Ovary (tissue), 9 donors: Measurements from ENCODE around the gene GTF2IRD1. TPM values are rescaled to one million over a fixed set of nuclear protein-coding genes. Genes with fewer than 3 reads are reported as not detected.

ENCODE experiments used
- DNase-seq, 5 donors: peaks; one replicate each; pipeline ENCODE4 v3.0.0-alpha.2; 2019 to 2020
- H3K27ac ChIP-seq, 2 donors: fragments of 200-600 bp; one replicate each; pipeline versions ENCODE4 v1.5.1 to v1.8.0; 2019 to 2022
- H3K27me3 ChIP-seq: fragments of 200-600 bp; one replicate; pipeline ENCODE4 v1.8.0; 2022
- H3K36me3 ChIP-seq: fragments of 200-600 bp; sonication (generic); one replicate; pipeline ENCODE4 v1.5.1; 2019
- H3K4me1 ChIP-seq: one replicate; pipeline ENCODE4 v1.8.1; 2013; ENCODE audit warnings: mild to moderate bottlenecking, moderate library complexity; ENCODE audit not compliant: insufficient read depth
- H3K4me3 ChIP-seq: fragments of 200-600 bp; sonication (generic); one replicate; pipeline ENCODE4 v1.5.1; 2017
- H3K9me3 ChIP-seq, 2 donors: fragments of 200-600 bp in 1 of 2; sonication (generic) in 1 of 2; one replicate each; pipeline versions ENCODE4 v1.5.1 to v1.8.1; 2013 to 2019; ENCODE audit warnings: mild to moderate bottlenecking in 1 of 2, moderate library complexity in 1 of 2
- EP300 ChIP-seq: sonication (generic); formaldehyde crosslinking; IDR thresholded peaks from one replicate; pipeline ENCODE4 v1.6.1; 2017; ENCODE audit warnings: antibody characterized with exemption
- POLR2A ChIP-seq: fragments of 450-650 bp; IDR thresholded peaks from one replicate; pipeline ENCODE4 v1.6.1; 2017; ENCODE audit warnings: antibody characterized with exemption, mild to moderate bottlenecking, moderate library complexity
- WGBS, 3 donors: extraction: QIAGEN DNeasy Blood & Tissue Kit in 1 of 3; methylation state at CpG; one replicate each; pipeline versions ENCODE4 v1.1.5 to v1.1.7; 2013 to 2017; 5-methylcytosine and 5-hydroxymethylcytosine counted together
- intact Hi-C, 4 donors: fragments of 100-400 bp; cut with DNase I; formaldehyde crosslinking; loops; one replicate each; pipeline versions ENCODE4 v1.11.0 to v1.15.1; 2022 to 2023
- polyA plus RNA-seq, 2 donors: library from polyadenylated mRNA; stranded (reverse); fragments of 200-250 nt in 1 of 2; fragments of 350-450 nt in 1 of 2; fragmentation: Illumina TruSeq in 1 of 2; extraction: RNeasy Lipid Tissue Mini Kit (QIAGEN cat#74804) in 1 of 2; gene quantifications; one replicate each; pipeline ENCODE4 v1.2.3, GENCODE V29; 2013 to 2014
- total RNA-seq, 7 donors: library from RNA; depleted of rRNA in 2 of 7; stranded (reverse); fragments of >200 nt in 2 of 7; fragmentation: NEBNext Ultra II Directional in 3 of 7; extraction: Animal tissue kit (Norgen Biotek cat#: 25700) in 3 of 7; gene quantifications; one replicate each; pipeline versions ENCODE4 v1.1.0 to v1.2.4, GENCODE V29; 2016 to 2023
- TF ChIP-seq, protein P1 (sequence below), 3 donors: fragments of 450-650 bp in 2 of 3; fragments of 200-600 bp in 1 of 3; IDR thresholded peaks; one replicate each; pipeline versions ENCODE4 v1.5.1 to v1.8.0; 2016 to 2022; ENCODE audit warnings: antibody characterized with exemption in 3 of 3, mild to moderate bottlenecking in 1 of 3
- donor health status: DM: no; HTN: no; CAD: no; lungs with moderate emphysema.
- donor health status: DM: no; HTN: no; CAD: no.
- donor health status: Bipolar disorder and iron deficiency.
- donor health status: DM: yes; HTN: yes; CAD: no.
- donor health status: DM: no; HTN: no; CAD: no.
- donor health status: DM: yes; HTN: yes; CAD: no.

GTF2IRD1 gene
- total and polyA plus RNA-seq, 9 donors = 12.0 to 39.0 (median 28.0) TPM

DNA sequence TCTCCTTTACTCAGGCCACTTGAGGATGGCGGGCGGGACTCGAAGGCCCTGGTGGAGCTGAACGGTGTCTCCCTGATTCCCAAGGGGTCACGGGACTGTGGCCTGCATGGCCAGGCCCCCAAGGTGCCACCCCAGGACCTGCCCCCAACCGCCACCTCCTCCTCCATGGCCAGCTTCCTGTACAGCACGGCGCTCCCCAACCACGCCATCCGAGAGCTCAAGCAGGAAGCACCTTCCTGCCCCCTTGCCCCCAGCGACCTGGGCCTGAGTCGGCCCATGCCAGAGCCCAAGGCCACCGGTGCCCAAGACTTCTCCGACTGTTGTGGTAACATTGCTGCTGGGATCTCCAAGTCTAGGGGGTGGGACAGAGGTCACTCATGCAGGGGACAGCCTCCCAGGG lies 65.7 kb downstream of the GTF2IRD1 start:
- H3K27ac ChIP-seq = no peak overlapping the region
- peaks cover 0 to 11% of the 10 kb centered on the region in 2 donors for H3K9me3 ChIP-seq
- TF ChIP-seq, protein P1, sequence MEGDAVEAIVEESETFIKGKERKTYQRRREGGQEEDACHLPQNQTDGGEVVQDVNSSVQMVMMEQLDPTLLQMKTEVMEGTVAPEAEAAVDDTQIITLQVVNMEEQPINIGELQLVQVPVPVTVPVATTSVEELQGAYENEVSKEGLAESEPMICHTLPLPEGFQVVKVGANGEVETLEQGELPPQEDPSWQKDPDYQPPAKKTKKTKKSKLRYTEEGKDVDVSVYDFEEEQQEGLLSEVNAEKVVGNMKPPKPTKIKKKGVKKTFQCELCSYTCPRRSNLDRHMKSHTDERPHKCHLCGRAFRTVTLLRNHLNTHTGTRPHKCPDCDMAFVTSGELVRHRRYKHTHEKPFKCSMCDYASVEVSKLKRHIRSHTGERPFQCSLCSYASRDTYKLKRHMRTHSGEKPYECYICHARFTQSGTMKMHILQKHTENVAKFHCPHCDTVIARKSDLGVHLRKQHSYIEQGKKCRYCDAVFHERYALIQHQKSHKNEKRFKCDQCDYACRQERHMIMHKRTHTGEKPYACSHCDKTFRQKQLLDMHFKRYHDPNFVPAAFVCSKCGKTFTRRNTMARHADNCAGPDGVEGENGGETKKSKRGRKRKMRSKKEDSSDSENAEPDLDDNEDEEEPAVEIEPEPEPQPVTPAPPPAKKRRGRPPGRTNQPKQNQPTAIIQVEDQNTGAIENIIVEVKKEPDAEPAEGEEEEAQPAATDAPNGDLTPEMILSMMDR (IDR thresholded peaks at IDR 0.05) = no peak
- no peak for TF ChIP-seq POLR2A
- TF ChIP-seq EP300 = no peak
- no peaks in the 10 kb centered on the region for H3K36me3 ChIP-seq
- no peaks in the 10 kb centered on the region for H3K4me1 ChIP-seq
- intact Hi-C loops = no loop called here
- WGBS, 3 donors = 96 to 97% (median 96%) methylated on average over 13 to 14 of the region's 14 CpGs
- no peaks in the 10 kb centered on the region for H3K27me3 ChIP-seq
- DNase-seq = no peak
- no peak overlapping the region for H3K4me3 ChIP-seq

DNA sequence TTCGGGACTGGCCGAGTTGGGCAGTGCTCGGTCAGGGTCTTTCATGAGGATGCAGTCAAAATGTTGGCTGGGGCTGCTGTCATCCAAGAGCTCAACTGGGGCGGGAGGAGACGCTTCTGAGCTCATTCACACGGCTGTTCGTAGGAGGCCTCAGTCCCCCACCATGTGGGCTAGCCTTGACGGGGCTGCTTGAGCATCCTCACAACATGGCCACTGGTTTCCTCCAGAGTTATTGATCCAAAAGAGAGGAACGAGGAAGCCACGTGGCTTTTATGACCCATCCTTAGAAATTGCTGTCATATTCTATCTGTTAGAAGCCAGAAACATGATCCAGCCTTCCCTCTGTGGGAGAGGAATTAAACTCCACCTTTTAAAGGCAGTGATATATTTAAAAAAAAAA lies 68.1 kb downstream of the GTF2IRD1 start:
- H3K36me3 ChIP-seq = no peaks in the 10 kb centered on the region
- WGBS, 3 donors = 96 to 97% (median 97%) methylated on average over 10 of the region's 10 CpGs
- peaks cover 0 to 11% of the 10 kb centered on the region in 2 donors for H3K9me3 ChIP-seq
- no peak overlapping the region for H3K4me3 ChIP-seq
- H3K4me1 ChIP-seq = no peaks in the 10 kb centered on the region
- intact Hi-C loops = no loop called here
- no peak for DNase-seq
- TF ChIP-seq EP300 (no peak), POLR2A (no peak)
- TF ChIP-seq, protein P1 (IDR thresholded peaks at IDR 0.05) = no peak
- no peaks in the 10 kb centered on the region for H3K27me3 ChIP-seq
- H3K27ac ChIP-seq = no peak overlapping the region

DNA sequence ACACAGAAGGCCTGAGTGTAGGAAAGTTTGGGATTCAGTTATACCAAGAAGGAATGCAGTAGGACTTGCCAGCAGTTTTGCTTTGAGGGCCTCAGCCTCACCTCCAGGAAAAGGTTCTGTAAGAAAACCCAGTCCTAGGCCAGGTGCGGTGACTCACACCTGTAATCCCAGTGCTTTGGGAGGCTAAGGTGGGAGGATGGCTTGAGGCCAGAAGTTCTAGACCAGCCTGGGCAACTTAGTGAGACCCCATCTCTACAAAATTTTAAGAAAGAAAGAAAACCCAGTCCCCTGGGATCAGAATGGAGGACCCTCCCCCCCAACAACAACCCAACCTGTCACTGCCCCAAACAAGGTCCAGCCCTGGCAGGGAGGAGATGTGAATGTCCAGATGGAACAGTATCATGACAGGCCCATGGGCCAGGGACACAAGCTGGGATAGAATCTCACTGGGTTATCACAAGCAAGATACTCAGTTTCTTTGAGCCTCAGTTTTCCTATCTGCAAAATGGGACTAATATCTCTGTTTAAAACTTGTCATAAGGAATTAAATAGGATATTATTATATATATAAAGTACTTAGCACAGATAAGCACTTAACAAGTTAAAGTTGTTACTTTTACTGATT lies 68.7 kb downstream of the GTF2IRD1 start:
- no peaks in the 10 kb centered on the region for H3K4me1 ChIP-seq
- TF ChIP-seq, protein P1 (IDR thresholded peaks at IDR 0.05) = no peak
- TF ChIP-seq POLR2A (no peak), EP300 (no peak)
- H3K27ac ChIP-seq = no peak overlapping the region
- intact Hi-C loops = no loop called here
- no peaks in the 10 kb centered on the region for H3K27me3 ChIP-seq
- no peaks in the 10 kb centered on the region for H3K36me3 ChIP-seq
- DNase-seq = no peak
- H3K9me3 ChIP-seq = peaks cover 0 to 11% of the 10 kb centered on the region in 2 donors
- 96 to 100% (median 97%) methylated on average over 1 of the region's 1 CpG for WGBS, 3 donors
- H3K4me3 ChIP-seq = no peak overlapping the region

DNA sequence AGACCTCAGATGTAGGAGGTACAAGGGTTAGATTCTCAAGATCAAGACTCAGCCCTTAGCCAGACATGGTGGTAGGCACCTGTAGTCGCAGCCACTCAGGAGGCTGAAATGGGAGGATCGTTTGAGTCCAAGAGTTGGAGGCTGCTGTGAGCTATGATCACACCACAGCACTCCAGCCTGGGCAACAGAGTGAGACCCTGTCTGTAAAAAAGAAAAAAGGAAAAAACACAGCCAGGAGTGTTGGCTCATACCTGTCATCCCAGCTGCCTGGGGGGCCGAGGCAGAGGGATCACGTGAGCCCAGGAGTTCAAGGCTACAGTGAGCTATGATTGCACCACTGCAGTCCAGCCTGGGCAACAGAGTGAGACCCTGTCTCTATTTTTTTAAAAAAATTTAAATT lies 69.3 kb downstream of the GTF2IRD1 start:
- Histone ChIP-seq H3K9me3 (peaks cover 0 to 11% of the 10 kb centered on the region in 2 donors), H3K27me3 (no peaks in the 10 kb centered on the region), H3K4me1 (no peaks in the 10 kb centered on the region), H3K27ac (no peak overlapping the region), H3K36me3 (no peaks in the 10 kb centered on the region), H3K4me3 (no peak overlapping the region)
- no peak for DNase-seq
- WGBS, 3 donors = 74 to 90% (median 79%) methylated on average over 4 of the region's 4 CpGs
- intact Hi-C loops = no loop called here
- TF ChIP-seq EP300 = no peak
- no peak for TF ChIP-seq POLR2A
- TF ChIP-seq, protein P1 (IDR thresholded peaks at IDR 0.05) = no peak
